GM23248 (cell line): Measurements from ENCODE around the gene TIMM13. TPM values are rescaled to one million over a fixed set of nuclear protein-coding genes. Genes with fewer than 3 reads are reported as not detected.
A peak's percentile ranks its signal among the peaks of the same experiment; 100 is the strongest.
"Not testable (repeated sequence)": the region's sequence is repeated elsewhere in the genome, so short reads cannot be mapped to it uniquely, and the experiment has no call there.

ENCODE experiments used
- DNase-seq: peaks from one replicate; pipeline ENCODE4 v3.0.0-alpha.2; 2015
- H2AFZ ChIP-seq: fragments of 200-600 bp; sonication (generic); 2 replicates; pipeline ENCODE4 v1.6.1; 2016; ENCODE audit warnings: antibody characterized with exemption
- H3F3A ChIP-seq: fragments of 200-600 bp; sonication (generic); 2 replicates; pipeline ENCODE4 v1.6.1; 2016; ENCODE audit warnings: mild to moderate bottlenecking, antibody characterized with exemption, mixed run types; ENCODE audit not compliant: insufficient read depth
- H3K27ac ChIP-seq: fragments of 200-600 bp; sonication (generic); 2 replicates; pipeline ENCODE4 v1.5.1; 2016; ENCODE audit warnings: mild to moderate bottlenecking
- H3K27me3 ChIP-seq: fragments of 200-600 bp; sonication (generic); replicated peaks from 2 replicates; pipeline ENCODE4 v1.6.1; 2016; ENCODE audit warnings: mild to moderate bottlenecking; ENCODE audit not compliant: insufficient read depth
- H3K36me3 ChIP-seq: fragments of 200-600 bp; sonication (generic); 2 replicates; pipeline ENCODE4 v1.6.1; 2016; ENCODE audit warnings: low read depth, mild to moderate bottlenecking
- H3K4me1 ChIP-seq: fragments of 200-600 bp; sonication (generic); 2 replicates; pipeline ENCODE4 v1.6.1; 2016; ENCODE audit warnings: mild to moderate bottlenecking; ENCODE audit not compliant: insufficient read depth
- H3K4me2 ChIP-seq: fragments of 200-600 bp; sonication (generic); one replicate; pipeline ENCODE4 v1.6.1; 2016; ENCODE audit warnings: mild to moderate bottlenecking; ENCODE audit not compliant: unreplicated experiment
- H3K4me3 ChIP-seq: fragments of 200-600 bp; sonication (generic); 2 replicates; pipeline ENCODE4 v1.5.1; 2016; ENCODE audit warnings: mild to moderate bottlenecking
- H3K79me2 ChIP-seq: fragments of 200-600 bp; sonication (generic); 2 replicates; pipeline ENCODE4 v1.6.1; 2016; ENCODE audit warnings: mild to moderate bottlenecking; ENCODE audit not compliant: insufficient read depth
- H3K9ac ChIP-seq: fragments of 200-600 bp; sonication (generic); 2 replicates; pipeline ENCODE4 v1.6.1; 2016; ENCODE audit warnings: mild to moderate bottlenecking
- H3K9me2 ChIP-seq: fragments of 200-600 bp; sonication (generic); 2 replicates; pipeline ENCODE4 v1.6.1; 2016; ENCODE audit warnings: mixed run types, mild to moderate bottlenecking, moderate library complexity; ENCODE audit not compliant: insufficient read depth
- H3K9me3 ChIP-seq: fragments of 200-600 bp; sonication (generic); one replicate; pipeline ENCODE4 v1.6.1; 2017; ENCODE audit warnings: low read depth
- H4K20me1 ChIP-seq: fragments of 200-600 bp; sonication (generic); 2 replicates; pipeline ENCODE4 v1.6.0; 2016; ENCODE audit not compliant: insufficient read depth
- EZH2 ChIP-seq: fragments of 200-600 bp; sonication (generic); IDR thresholded peaks from 2 replicates; pipeline ENCODE4 v1.6.1; 2018; ENCODE audit warnings: antibody characterized with exemption, mild to moderate bottlenecking; ENCODE audit not compliant: insufficient read depth, poor library complexity, severe bottlenecking
- EZH2phosphoT487 ChIP-seq: fragments of 200-600 bp; sonication (generic); IDR thresholded peaks from 2 replicates; pipeline ENCODE4 v1.6.1; 2018; ENCODE audit warnings: antibody characterized with exemption, moderate library complexity, mild to moderate bottlenecking, low read depth; ENCODE audit not compliant: insufficient read depth
- WGBS, 2 experiments: methylation state at CpG; one replicate each; pipeline ENCODE4 v1.1.6; 2015 to 2017; ENCODE audit warnings: low lambda C conversion rate in 2 of 2, low coverage in 1 of 2; ENCODE audit errors: missing lambda C conversion rate in 2 of 2; 5-methylcytosine and 5-hydroxymethylcytosine counted together
- in situ Hi-C: fragments of 300-500 bp; cut with MboI; formaldehyde crosslinking; loops from 2 replicates; pipeline ENCODE4 v1.15.0; 2020
- polyA plus RNA-seq: library from polyadenylated mRNA; unstranded; fragments of >200 nt; fragmentation: Nextera tagmentation; extraction: Ambion mirVana; gene quantifications from 2 replicates; pipeline ENCODE4 v1.2.1, GENCODE V29; 2016
- total RNA-seq: library from RNA; depleted of rRNA; stranded (reverse); fragments of >200 nt; shearing (Covaris generic); gene quantifications from 2 replicates; pipeline ENCODE4 v1.2.3, GENCODE V29; 2014

Gene TIMM13
- total and polyA plus RNA-seq, 2 experiments from 2014 or later, result 57.6 to 143 TPM

- H2AFZ ChIP-seq, result peak overlapping the region; percentile 98
- peaks cover 18% of the 10 kb centered on the region for H3K79me2 ChIP-seq
- H3K4me2 ChIP-seq, result peak overlapping the region; percentile 89
- H3K36me3 ChIP-seq, result no peaks in the 10 kb centered on the region
- H3K4me3 ChIP-seq, result peak overlapping the region; percentile 90
- in situ Hi-C loops, result no loop called here
- no peaks in the 10 kb centered on the region for H3K9me2 ChIP-seq
- WGBS, 2 experiments, result 1 to 3% methylated on average over 50 to 58 of the region's 62 CpGs
- 0 out of 2 replicates have a peak, but pooled peaks cover 6% of the 10 kb centered on the region for H3K4me1 ChIP-seq
- H3K27ac ChIP-seq, result peak overlapping the region; percentile 54
- peak; percentile 72 for DNase-seq
- no peaks in the 10 kb centered on the region for H3K27me3 ChIP-seq
- H3K9me3 ChIP-seq, result no peaks in the 10 kb centered on the region
- no peaks in the 10 kb centered on the region; the same call in 1 of the 2 replicates for H3F3A ChIP-seq
- TF ChIP-seq EZH2, result no peak
- no peak for TF ChIP-seq EZH2phosphoT487
- H4K20me1 ChIP-seq, result no peaks in the 10 kb centered on the region
- peak overlapping the region; percentile 78 for H3K9ac ChIP-seq
Measured at GRCh38 chr19:2461751-2462634, 34.6 kb upstream of the TIMM13 start.

GRCh38 chr19:2460245-2460644 lies 32.9 kb upstream of the TIMM13 start:
- H3K4me3 ChIP-seq, result no peak overlapping the region
- H2AFZ ChIP-seq, result no peak overlapping the region
- peaks cover 33% of the 10 kb centered on the region for H3K79me2 ChIP-seq
- H4K20me1 ChIP-seq, result no peaks in the 10 kb centered on the region
- H3K9me3 ChIP-seq, result no peaks in the 10 kb centered on the region
- no peaks in the 10 kb centered on the region for H3K9me2 ChIP-seq
- no peak overlapping the region for H3K9ac ChIP-seq
- H3K4me1 ChIP-seq, result 0 out of 2 replicates have a peak, but pooled peaks cover 6% of the 10 kb centered on the region
- 94 to 100% methylated on average over 1 of the region's 1 CpG for WGBS, 2 experiments
- no peak overlapping the region for H3K27ac ChIP-seq
- H3K4me2 ChIP-seq, result no peak overlapping the region
- no peaks in the 10 kb centered on the region; the same call in 1 of the 2 replicates for H3F3A ChIP-seq
- no peaks in the 10 kb centered on the region for H3K27me3 ChIP-seq
- no peak for DNase-seq
- in situ Hi-C loops, result no loop called here
- no peaks in the 10 kb centered on the region for H3K36me3 ChIP-seq
- no peak for TF ChIP-seq EZH2phosphoT487

GRCh38 chr19:2458776-2459175 lies 31.4 kb upstream of the TIMM13 start:
- H3K9ac ChIP-seq, H3F3A ChIP-seq, H3K9me3 ChIP-seq, H3K4me1 ChIP-seq, H3K4me2 ChIP-seq, H3K27me3 ChIP-seq, DNase-seq, in situ Hi-C loops, H3K4me3 ChIP-seq, H3K27ac ChIP-seq, H4K20me1 ChIP-seq, H3K9me2 ChIP-seq, H3K36me3 ChIP-seq, H2AFZ ChIP-seq: not testable (repeated sequence)
- WGBS, 2 experiments, result 87 to 91% methylated on average over 10 of the region's 10 CpGs
- peaks cover 47% of the 10 kb centered on the region for H3K79me2 ChIP-seq

- Histone ChIP-seq H3K36me3 (no peaks in the 10 kb centered on the region), H3K4me2 (no peak overlapping the region), H3K4me3 (no peak overlapping the region), H3K79me2 (peaks cover 55% of the 10 kb centered on the region), H2AFZ (no peak overlapping the region), H4K20me1 (no peaks in the 10 kb centered on the region), H3K4me1 (0 out of 2 replicates have a peak, but pooled peaks cover 6% of the 10 kb centered on the region), H3K9me3 (no peaks in the 10 kb centered on the region), H3F3A (no peaks in the 10 kb centered on the region), H3K27me3 (no peaks in the 10 kb centered on the region), H3K27ac (no peak overlapping the region), H3K9me2 (no peaks in the 10 kb centered on the region), H3K9ac (no peak overlapping the region)
- DNase-seq, result no peak
- WGBS, 2 experiments, result 92% methylated on average over 5 of the region's 5 CpGs
- in situ Hi-C loops, result no loop called here
- TF ChIP-seq EZH2 (no peak), EZH2phosphoT487 (no peak)
Measured at GRCh38 chr19:2458054-2458453, 30.7 kb upstream of the TIMM13 start.
